A549 (cell line): ENCODE measurements around the gene MACROD1.

Source experiments
- FOSL2 ChIP-seq, 2 experiments: fragments of 450-650 bp in 1 of 2; fragments of >200 bp in 1 of 2; sonication (Bioruptor Twin) in 1 of 2; formaldehyde crosslinking; IDR thresholded peaks; 2 replicates each; pipeline versions ENCODE4 v1.5.0 to v1.6.1; 2016 to 2020; ENCODE audit warnings: mild to moderate bottlenecking in 1 of 2, moderate library complexity in 1 of 2
- ZNF302 ChIP-seq: fragments of 250-450 bp; sonication (Bioruptor Pico); IDR thresholded peaks from 2 replicates; pipeline ENCODE4 v1.9.0; 2021; ENCODE audit warnings: inconsistent platforms, mild to moderate bottlenecking, moderate library complexity

DNA sequence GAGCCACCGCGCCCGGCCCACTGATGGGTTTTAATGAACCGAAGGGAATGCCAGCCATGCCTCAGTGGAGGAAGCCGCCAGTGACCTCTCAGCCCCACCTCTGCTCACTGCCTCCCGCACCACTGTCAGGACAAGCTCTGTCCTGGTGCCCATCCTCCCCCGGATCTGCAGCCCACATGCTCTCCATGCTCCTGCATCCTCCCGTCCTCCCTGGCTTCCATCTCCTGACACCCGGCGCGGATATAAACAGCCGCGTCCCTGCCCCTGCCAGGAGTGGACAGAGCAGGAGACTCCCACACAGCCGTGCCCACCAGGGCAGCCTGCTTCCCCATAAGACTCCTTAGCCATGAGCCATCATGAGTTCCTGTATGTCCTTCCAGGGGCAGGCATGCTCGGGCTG is 26.9 kb downstream of the MACROD1 start:
- TF ChIP-seq FOSL2 (IDR thresholded peaks at IDR 0.05) (no peak), FOSL2 (CRISPR knock-in tag; IDR thresholded peaks at IDR 0.05) (no peak), ZNF302 (CRISPR knock-in tag) (no peak)
